Subcutaneous abdominal adipose tissue (tissue), 5 donors: ENCODE results near the gene HIPK1.
"Not testable (repeated sequence)": the region's sequence is repeated elsewhere in the genome, so short reads cannot be mapped to it uniquely, and the experiment has no call there.

Experiments
- H3K27ac ChIP-seq: one replicate; pipeline ENCODE4 v1.7.0; 2013; ENCODE audit warnings: low read depth, mild to moderate bottlenecking, inconsistent platforms, low read length, moderate library complexity
- H3K27me3 ChIP-seq, 5 donors: one replicate each; pipeline ENCODE4 v1.7.0; 2013; ENCODE audit warnings: low read length in 5 of 5, inconsistent platforms in 1 of 5; ENCODE audit not compliant: control insufficient read depth in 5 of 5, insufficient read depth in 4 of 5
- H3K36me3 ChIP-seq, 5 donors: one replicate each; pipeline ENCODE4 v1.7.0; 2013; ENCODE audit warnings: low read length in 5 of 5; ENCODE audit not compliant: control insufficient read depth in 5 of 5, insufficient read depth in 5 of 5
- H3K4me1 ChIP-seq, 5 donors: one replicate each; pipeline ENCODE4 v1.7.0; 2013; ENCODE audit warnings: low read length in 5 of 5, mild to moderate bottlenecking in 3 of 5, moderate library complexity in 1 of 5; ENCODE audit not compliant: control insufficient read depth in 5 of 5, insufficient read depth in 5 of 5
- H3K4me3 ChIP-seq, 5 donors: one replicate each; pipeline ENCODE4 v1.7.0; 2013; ENCODE audit warnings: low read length in 5 of 5, low read depth in 1 of 5
- H3K9ac ChIP-seq, 5 donors: one replicate each; pipeline ENCODE4 v1.7.0; 2013; ENCODE audit warnings: low read length in 5 of 5, mild to moderate bottlenecking in 4 of 5, moderate library complexity in 3 of 5
- H3K9me3 ChIP-seq, 5 donors: one replicate each; pipeline ENCODE4 v1.7.0; 2013; ENCODE audit warnings: low read length in 5 of 5; ENCODE audit not compliant: control insufficient read depth in 5 of 5
- donor health status: healthy.
- donor health status: healthy.
- donor health status: healthy.
- donor health status: healthy.
- donor health status: healthy.

The HIPK1 gene

GRCh38 chr1:113941245-113941559 is 12.1 kb downstream of the HIPK1 start:
- no peak overlapping the region for H3K4me3 ChIP-seq
- H3K27ac ChIP-seq, result no peak overlapping the region
- H3K4me1 ChIP-seq, result peaks cover 0 to 22% (median 8%) of the 10 kb centered on the region in 5 donors
- no peaks in the 10 kb centered on the region for H3K9me3 ChIP-seq
- H3K27me3 ChIP-seq, result no peaks in the 10 kb centered on the region
- peaks cover 11 to 20% (median 13%) of the 10 kb centered on the region in 5 donors for H3K36me3 ChIP-seq
- H3K9ac ChIP-seq, result no peak overlapping the region

DNA sequence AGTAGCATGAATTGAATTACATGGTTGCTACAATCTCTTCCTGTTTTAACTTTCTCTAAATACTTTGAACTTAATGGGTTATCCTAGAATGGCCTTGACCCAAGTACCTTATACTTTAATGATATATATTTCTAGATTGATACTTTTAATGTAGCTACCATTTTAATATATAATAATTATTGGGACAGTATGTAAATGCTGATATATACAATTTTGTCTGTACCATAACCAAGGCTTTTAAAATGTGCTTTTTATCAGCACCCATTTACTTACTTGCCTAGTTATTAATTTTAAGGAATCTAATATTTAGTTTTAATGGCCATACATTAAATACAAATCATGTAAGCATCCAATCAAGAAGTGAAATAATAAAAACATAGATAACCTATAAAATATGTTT is 13.4 kb downstream of the HIPK1 start:
- no peak overlapping the region for H3K27ac ChIP-seq
- no peak overlapping the region for H3K9ac ChIP-seq
- peaks cover 11 to 20% (median 13%) of the 10 kb centered on the region in 5 donors for H3K36me3 ChIP-seq
- no peak overlapping the region for H3K4me3 ChIP-seq
- no peaks in the 10 kb centered on the region for H3K9me3 ChIP-seq
- no peaks in the 10 kb centered on the region for H3K27me3 ChIP-seq
- H3K4me1 ChIP-seq, result peaks cover 0 to 32% (median 17%) of the 10 kb centered on the region in 5 donors

GRCh38 chr1:113943028-113943811 is 14.1 kb downstream of the HIPK1 start:
- Histone ChIP-seq H3K36me3 (peaks cover 11 to 20% (median 13%) of the 10 kb centered on the region in 5 donors), H3K27ac (no peak overlapping the region), H3K4me3 (no peak overlapping the region), H3K9ac (no peak overlapping the region), H3K9me3 (no peaks in the 10 kb centered on the region), H3K27me3 (no peaks in the 10 kb centered on the region), H3K4me1 (peaks cover 0 to 34% (median 22%) of the 10 kb centered on the region in 5 donors)

- Histone ChIP-seq H3K27me3 (no peaks in the 10 kb centered on the region), H3K36me3 (peaks cover 11 to 18% (median 12%) of the 10 kb centered on the region in 5 donors), H3K4me1 (peaks cover 0 to 28% (median 22%) of the 10 kb centered on the region in 5 donors), H3K9ac (no peak overlapping the region), H3K4me3 (no peak overlapping the region), H3K27ac (no peak overlapping the region), H3K9me3 (no peaks in the 10 kb centered on the region)
Measured at GRCh38 chr1:113945329-113945728, 16.2 kb downstream of the HIPK1 start.

DNA sequence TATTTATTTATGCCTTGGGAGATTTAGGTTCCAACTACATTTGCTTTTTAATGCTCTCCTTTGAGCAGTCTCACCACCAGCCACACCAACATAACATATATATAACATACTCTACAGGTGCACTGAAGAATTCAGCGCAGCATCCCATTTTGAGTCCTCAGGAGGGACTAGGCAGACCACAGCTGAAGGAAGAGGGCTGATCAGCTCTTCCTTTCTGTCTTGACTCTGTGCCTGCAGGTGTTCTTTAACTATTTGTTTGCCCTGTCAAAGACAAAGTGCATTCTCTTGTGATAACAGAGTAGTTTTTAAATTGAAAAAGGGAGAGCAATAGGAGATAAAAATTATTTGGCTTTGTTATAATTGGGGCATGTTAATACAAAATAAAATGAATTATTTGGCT is 17.0 kb downstream of the HIPK1 start:
- Histone ChIP-seq H3K9ac (no peak overlapping the region), H3K4me1 (peaks cover 0 to 28% (median 22%) of the 10 kb centered on the region in 5 donors), H3K9me3 (no peaks in the 10 kb centered on the region), H3K27ac (no peak overlapping the region), H3K4me3 (no peak overlapping the region), H3K27me3 (no peaks in the 10 kb centered on the region), H3K36me3 (peaks cover 3 to 11% (median 8%) of the 10 kb centered on the region in 5 donors)

DNA sequence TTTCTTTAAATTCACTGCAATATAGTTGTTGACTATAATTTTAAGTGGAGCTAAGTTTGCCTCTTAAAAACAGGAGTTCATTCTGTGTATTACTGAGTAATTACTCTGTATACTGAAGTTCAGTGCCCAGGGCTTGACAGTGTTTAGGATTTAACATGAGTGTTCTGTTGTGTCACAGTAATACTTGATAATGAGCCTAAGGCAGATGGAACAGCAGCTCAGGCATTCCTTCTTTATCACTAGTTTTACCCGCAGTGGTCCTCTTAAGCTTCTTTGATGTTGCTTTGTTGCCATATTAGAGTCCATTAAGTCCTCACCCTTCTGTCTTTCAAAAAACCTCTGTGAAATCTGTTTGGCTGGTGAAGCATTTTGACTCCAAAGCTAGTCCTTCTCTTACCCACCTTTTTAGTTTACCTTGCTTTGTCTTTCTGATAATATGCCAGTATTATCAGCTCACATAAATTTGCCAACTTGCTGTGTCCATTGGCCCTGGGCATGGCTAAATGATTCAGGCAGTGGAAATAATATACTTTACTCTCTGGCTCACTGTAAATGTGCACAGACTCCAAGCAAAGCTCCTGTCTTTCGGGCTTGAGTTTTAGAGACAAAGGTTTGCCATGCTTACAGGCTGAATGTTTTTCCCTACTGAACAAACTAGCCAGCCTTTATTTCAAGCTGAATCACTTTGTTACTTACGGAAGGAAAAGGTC is 17.7 kb downstream of the HIPK1 start:
- H3K36me3 ChIP-seq, result peaks cover 0 to 7% (median 5%) of the 10 kb centered on the region in 5 donors
- peak overlapping the region; percentile 11 for H3K27ac ChIP-seq
- no peaks in the 10 kb centered on the region for H3K9me3 ChIP-seq
- H3K27me3 ChIP-seq, result no peaks in the 10 kb centered on the region
- H3K4me3 ChIP-seq, result no peak overlapping the region
- H3K9ac ChIP-seq, result peak overlapping the region in 2 of 5 donors; percentile 18 to 35
- H3K4me1 ChIP-seq, result peaks cover 0 to 28% (median 22%) of the 10 kb centered on the region in 5 donors

GRCh38 chr1:113947388-113948107 is 18.4 kb downstream of the HIPK1 start:
- Histone ChIP-seq H3K27me3 (no peaks in the 10 kb centered on the region), H3K9me3 (no peaks in the 10 kb centered on the region), H3K4me1 (peaks cover 0 to 28% (median 22%) of the 10 kb centered on the region in 5 donors), H3K27ac (no peak overlapping the region), H3K36me3 (peaks cover 0 to 6% (median 3%) of the 10 kb centered on the region in 5 donors), H3K4me3 (no peak overlapping the region), H3K9ac (peak overlapping the region in 3 of 5 donors; percentile 18 to 38 (median 35))

GRCh38 chr1:113948151-113948550 is 19.0 kb downstream of the HIPK1 start:
- not testable (repeated sequence) for H3K27ac ChIP-seq
- H3K4me1 ChIP-seq, result peaks cover 0 to 28% (median 22%) of the 10 kb centered on the region in 5 donors

GRCh38 chr1:113949007-113949406 is 19.9 kb downstream of the HIPK1 start:
- Histone ChIP-seq H3K4me3 (no peak overlapping the region), H3K27ac (no peak overlapping the region), H3K36me3 (peaks cover 0 to 7% (median 0%) of the 10 kb centered on the region in 5 donors), H3K9me3 (no peaks in the 10 kb centered on the region), H3K9ac (no peak overlapping the region), H3K4me1 (peaks cover 0 to 28% (median 21%) of the 10 kb centered on the region in 5 donors), H3K27me3 (no peaks in the 10 kb centered on the region)

More at GRCh38 chr1:113948151-113948550, 19.0 kb downstream of the HIPK1 start:
- H3K9ac ChIP-seq, result peak overlapping the region in 1 of 5 donors; percentile 38
- not testable (repeated sequence) for H3K9me3 ChIP-seq, H3K27me3 ChIP-seq, H3K36me3 ChIP-seq, H3K4me3 ChIP-seq
